Fibroblast of upper back skin (primary cell): Measurements from ENCODE around the gene GABRB1.
A peak's percentile ranks its signal among the peaks of the same experiment; 100 is the strongest.

Experiments used
- DNase-seq: peaks from one replicate; pipeline ENCODE4 v3.0.0-alpha.2; 2013

The GABRB1 gene

GRCh38 chr4:47122592-47123291 lies 91.4 kb downstream of the GABRB1 start:
- DNase-seq = peak; percentile 70

GRCh38 chr4:47128991-47129390 lies 97.6 kb downstream of the GABRB1 start:
- no peak for DNase-seq

- no peak for DNase-seq
Measured at GRCh38 chr4:47135210-47135609, 103.8 kb downstream of the GABRB1 start.

- no peak for DNase-seq
Measured at GRCh38 chr4:47143261-47143660, 111.9 kb downstream of the GABRB1 start.

GRCh38 chr4:47145630-47146029 lies 114.3 kb downstream of the GABRB1 start:
- peak; percentile 78 for DNase-seq

GRCh38 chr4:47154816-47155370 lies 123.5 kb downstream of the GABRB1 start:
- DNase-seq = no peak

GRCh38 chr4:47155919-47156318 lies 124.6 kb downstream of the GABRB1 start:
- DNase-seq = no peak

- DNase-seq = no peak
Measured at GRCh38 chr4:47160095-47160494, 128.7 kb downstream of the GABRB1 start.

GRCh38 chr4:47167081-47168035 lies 136.0 kb downstream of the GABRB1 start:
- peak; percentile 4 for DNase-seq

- DNase-seq = no peak
Measured at GRCh38 chr4:47184083-47184482, 152.7 kb downstream of the GABRB1 start.

GRCh38 chr4:47185761-47186160 lies 154.4 kb downstream of the GABRB1 start:
- DNase-seq = no peak

GRCh38 chr4:47187608-47188007 lies 156.2 kb downstream of the GABRB1 start:
- no peak for DNase-seq

- DNase-seq = no peak
Measured at GRCh38 chr4:47193179-47193578, 161.8 kb downstream of the GABRB1 start.

- DNase-seq = no peak
Measured at GRCh38 chr4:47194036-47194737, 162.8 kb downstream of the GABRB1 start.

GRCh38 chr4:47195706-47196105 lies 164.3 kb downstream of the GABRB1 start:
- DNase-seq = no peak

- DNase-seq = no peak
Measured at GRCh38 chr4:47198791-47199190, 167.4 kb downstream of the GABRB1 start.

GRCh38 chr4:47203593-47203992 lies 172.2 kb downstream of the GABRB1 start:
- DNase-seq = no peak

- DNase-seq = no peak
Measured at GRCh38 chr4:47207555-47207954, 176.2 kb downstream of the GABRB1 start.

- DNase-seq = peak; percentile 89
Measured at GRCh38 chr4:47209833-47210232, 178.5 kb downstream of the GABRB1 start.

- no peak for DNase-seq
Measured at GRCh38 chr4:47210828-47211227, 179.5 kb downstream of the GABRB1 start.

- no peak for DNase-seq
Measured at GRCh38 chr4:47213106-47213505, 181.7 kb downstream of the GABRB1 start.

- no peak for DNase-seq
Measured at GRCh38 chr4:47213539-47213938, 182.2 kb downstream of the GABRB1 start.

GRCh38 chr4:47213971-47214370 lies 182.6 kb downstream of the GABRB1 start:
- peak; percentile 91 for DNase-seq
